ENCODE results near the gene HEATR5A.

- no peak for TF ChIP-seq CTCF (IDR thresholded peaks at IDR 0.05; ENCODE audit: low read depth, low read length)
- no peak for TF ChIP-seq EZH2phosphoT487 (IDR thresholded peaks at IDR 0.05; ENCODE audit: low read depth)
Measured at GRCh38 chr14:31287294-31287972, 132.9 kb downstream of the HEATR5A start.

Measured in OCI-LY3 (cell line).